ENCODE results near the gene AKAP8.
"Not testable (repeated sequence)": the region's sequence is repeated elsewhere in the genome, so short reads cannot be mapped to it uniquely, and the experiment has no call there.

Gene AKAP8

DNA sequence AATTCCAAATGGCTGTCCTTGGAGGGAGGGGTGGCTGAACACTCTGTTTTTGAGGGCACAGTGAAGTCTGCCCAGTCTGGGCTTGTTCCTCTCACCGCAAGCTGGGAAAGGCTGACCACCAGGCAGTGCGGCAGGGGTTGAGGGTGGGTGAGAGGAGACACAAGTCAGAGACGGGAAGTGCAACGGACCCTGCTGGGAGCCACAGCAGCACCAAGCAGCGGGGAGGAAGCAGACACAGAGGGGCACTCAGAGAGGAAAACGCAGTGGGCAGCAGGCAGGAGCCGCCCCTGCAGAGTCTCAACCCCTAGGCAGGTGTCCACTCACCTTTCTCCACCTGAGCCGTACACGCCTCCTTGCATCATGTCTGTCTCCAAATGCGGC, 23.6 kb upstream of the AKAP8 start:
- FAIRE-seq: no peak

DNA sequence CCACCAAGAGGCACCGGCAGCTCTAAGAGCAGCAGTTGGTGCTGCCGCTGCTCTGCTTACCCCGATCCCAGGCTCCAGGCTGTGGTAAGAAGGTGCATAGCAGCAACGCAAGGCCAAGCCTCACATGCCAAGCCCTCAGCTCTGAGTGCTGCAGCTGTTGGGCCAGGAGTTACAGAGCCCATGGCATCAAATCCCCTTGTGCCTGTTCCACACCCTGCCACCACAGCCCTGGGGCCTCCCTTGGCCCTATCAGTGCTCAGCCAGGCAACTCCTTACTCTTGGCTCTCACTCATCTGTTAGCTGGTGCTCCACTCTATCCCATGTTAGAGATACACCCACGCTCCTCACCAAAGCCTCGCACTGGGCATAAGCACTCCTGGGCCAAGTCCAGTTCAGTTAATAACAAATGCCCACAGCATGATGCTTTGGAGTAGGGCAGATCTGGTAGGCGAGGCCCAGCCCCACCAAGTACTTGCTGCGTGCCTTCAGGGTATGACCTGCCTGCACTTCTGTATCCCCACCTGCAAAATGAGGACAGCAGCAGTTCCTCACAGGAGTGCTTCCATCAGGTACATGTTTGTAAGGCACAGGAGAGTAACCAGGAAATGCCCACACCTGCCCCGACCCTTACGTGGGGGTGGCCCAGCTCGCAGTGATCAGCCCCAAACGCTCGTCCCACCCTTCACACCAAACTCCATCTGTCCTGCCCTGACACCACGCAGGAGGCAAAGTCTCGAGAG, 23.0 kb upstream of the AKAP8 start:
- no peak for FAIRE-seq

DNA sequence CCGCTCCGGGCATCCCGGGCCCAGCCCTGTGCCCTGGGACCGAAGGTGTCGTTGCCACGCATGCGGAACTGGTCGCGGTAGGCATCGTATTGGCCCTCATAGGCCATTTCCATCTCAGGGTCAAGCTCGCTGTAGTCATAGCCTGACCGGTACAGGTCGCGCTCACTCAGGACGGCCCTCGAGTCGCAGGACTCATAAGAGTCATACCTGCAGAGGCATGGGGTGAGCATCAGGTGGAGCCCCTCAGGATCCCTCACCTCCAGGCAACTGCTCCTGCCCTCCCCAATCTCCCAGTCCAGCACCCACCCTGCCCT, 21.8 kb upstream of the AKAP8 start:
- FAIRE-seq: no peak

DNA sequence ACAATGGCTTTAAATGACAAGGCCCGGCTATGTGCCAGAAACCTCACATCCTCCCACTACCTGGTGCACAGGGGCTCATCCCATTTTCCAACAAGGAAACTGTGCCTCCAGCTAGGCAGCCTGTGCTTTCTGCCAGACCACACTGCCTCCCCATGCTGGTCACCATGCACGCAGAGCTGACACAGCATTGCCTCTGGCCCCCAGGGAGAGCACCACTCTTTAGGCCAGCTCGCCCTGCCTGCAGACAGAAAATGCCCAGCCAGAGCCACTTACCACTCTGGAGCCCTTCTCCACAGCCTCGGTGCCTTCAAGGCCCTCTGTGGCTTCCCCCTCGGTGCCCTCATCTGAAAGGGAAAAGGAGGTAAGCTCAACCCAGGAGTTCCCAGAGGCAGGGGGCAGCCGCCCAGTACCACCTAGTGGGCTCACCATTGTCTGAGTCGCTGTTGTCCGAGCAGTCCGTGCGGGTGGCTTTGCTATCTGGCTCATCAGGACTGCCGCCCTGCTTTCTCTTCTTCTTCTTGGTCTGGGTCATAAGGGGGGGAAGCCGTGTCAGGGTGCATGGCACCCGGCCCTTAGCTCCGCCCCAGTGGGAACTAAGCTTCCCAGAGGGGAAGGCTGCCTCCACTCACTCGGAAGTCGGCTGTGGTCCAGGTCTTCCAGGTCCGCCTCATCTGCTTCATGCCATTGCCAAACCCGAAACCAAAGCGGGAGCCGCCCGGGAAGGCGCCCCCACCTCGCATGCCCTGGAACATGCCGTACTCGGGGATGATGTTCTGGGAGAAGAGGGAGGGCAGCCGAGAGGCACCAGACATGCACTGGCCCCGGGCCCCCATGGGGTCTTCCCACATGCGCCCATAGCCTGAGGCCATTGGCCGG, 21.2 kb upstream of the AKAP8 start:
- no peak for FAIRE-seq

DNA sequence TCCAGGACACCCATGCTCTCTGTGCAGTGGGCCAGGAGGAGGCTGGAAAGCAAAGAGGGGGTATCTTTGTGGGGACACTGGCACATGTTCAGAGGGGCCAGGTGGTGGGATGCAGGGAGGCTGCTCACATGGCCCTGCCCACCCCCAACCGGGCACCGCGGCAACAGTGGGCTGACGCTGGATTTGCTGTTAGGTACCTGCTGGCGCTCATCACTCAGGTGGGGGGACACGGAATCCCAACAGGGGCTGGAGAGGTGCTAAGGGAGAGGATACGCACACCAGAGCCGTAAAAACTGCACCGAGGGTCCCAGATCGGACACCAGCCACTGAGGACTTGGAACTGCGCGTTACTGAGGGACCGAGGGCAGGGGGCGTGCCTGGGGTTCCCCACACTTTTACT, 20.0 kb upstream of the AKAP8 start:
- no peak for FAIRE-seq

DNA sequence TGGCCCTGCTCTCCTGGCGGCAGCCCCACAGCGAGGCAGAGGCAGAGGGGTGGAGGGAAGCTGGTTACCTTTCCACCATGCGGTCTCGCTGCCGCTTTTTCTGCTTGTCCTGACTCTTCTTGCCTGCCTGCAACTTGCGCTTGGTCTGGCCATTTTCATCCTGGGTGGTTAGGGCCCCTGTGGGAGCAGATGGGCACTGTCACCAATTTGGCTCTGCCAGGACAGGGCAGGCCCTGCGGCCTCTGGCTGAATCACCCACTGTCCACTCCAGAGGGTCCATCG, 19.6 kb upstream of the AKAP8 start:
- FAIRE-seq: no peak

DNA sequence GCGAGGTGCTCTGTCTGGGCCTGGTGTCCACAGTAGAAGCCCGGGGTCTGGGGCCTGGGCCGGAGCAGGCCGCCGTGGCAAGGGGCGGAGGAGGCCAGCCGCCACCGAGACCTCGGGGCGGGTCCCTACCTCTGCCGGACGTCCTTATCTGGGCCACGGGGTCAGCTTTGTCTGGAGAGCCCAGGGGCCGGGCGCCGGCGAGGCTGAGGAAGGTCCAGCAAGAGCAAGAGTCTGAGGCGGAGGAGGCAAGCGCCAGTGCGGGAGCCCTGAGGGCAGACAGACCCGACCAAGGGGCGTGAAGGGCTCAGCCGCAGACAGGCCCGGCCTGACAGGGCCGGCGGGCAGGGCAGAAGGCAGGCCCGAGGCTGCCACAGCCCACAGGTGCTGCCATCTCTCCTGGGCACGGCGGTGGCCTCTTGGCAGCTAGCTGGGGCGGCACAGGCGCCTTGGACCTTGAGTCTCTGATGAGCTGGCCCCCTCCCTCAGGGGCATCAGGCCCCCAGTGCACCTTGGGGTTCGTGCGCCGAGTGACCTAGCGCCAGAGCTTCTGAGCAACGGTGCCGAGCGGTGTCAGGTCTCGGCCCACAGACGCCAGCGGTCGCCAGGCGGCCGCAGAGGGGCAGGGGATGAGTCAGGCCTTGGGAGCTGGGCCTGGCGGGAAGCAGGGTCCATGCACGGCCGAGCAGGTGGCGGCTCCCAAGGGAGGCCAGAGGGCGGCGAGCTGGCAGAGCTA, 19.1 kb upstream of the AKAP8 start:
- no peak for FAIRE-seq

DNA sequence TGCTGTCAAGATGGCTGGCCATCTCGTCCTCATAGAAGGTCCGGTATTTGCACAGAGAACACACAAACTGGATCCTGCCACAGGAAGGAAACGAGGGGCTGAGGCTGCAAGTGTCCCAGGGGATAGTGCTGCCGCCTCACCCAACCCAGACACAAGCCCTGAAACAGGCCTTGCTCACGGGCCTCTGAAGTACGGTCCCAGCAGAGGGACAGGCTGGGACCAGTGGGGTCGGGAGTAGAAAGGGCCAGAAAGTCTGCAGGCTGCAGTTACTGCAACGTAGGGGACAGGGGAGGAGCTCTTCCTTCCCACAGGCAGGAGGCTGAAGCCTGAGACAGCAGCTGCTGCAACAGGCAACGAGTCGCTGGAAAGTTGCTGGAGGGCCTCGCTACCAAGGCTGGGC, 18.2 kb upstream of the AKAP8 start:
- FAIRE-seq: no peak

DNA sequence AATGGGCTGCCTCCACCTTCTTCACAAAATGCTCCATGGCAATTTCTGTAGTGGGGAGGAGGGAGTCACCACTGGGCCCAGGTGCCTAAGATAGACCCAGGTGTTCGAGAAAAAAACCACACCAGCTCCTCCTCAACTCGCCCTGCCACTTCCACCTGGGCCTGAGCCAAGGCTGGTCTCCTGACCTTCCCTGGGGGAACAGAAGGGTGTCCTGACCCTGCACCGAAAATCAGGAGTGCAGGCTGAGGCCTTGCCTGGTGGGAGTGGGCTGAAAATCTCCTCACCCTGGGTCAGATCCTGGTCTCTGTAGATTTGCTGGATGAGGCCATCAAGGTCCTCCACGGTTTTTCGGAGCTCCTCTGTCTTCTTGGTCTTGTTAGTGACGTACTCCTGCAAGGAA, 17.6 kb upstream of the AKAP8 start:
- no peak for FAIRE-seq

DNA sequence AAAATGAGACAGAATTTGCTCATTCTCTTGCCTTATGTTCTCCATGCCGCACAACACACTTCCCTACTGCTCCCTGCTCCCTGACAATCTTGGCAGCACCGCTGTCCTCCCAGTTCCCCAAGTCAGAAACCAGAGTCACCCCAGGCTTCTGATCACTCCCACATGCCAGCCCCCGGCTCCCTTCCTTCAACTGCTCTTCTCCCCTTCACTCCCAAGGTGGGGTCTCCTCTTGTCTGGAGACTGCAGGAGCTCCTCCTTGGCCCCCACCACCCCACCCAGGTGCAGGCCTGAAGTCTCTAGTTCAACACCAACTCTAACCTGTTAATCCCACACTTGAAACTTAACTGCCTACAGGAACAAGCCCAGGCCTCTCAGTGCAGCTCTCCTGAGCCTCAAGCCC, 16.8 kb upstream of the AKAP8 start:
- no peak for FAIRE-seq

DNA sequence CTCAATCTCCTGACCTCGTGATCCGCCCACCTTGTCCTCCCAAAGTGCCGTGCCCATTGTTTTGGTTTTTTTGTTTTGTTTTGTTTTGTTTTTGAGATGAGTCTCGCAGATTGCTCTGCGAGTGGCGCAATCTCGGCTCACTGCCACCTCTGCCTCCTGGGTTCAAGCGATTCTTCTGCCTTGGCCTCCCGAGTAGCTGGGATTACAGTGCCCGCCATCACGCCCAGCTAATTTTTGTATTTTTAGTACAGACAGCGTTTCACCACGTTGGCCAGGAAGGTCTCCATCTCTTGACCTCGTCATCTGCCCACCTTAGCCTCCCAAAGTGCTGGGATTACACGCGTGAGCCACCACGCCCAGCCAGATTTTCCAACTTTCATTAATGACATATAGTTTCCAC, 15.7 kb upstream of the AKAP8 start:
- not testable (repeated sequence) for FAIRE-seq

DNA sequence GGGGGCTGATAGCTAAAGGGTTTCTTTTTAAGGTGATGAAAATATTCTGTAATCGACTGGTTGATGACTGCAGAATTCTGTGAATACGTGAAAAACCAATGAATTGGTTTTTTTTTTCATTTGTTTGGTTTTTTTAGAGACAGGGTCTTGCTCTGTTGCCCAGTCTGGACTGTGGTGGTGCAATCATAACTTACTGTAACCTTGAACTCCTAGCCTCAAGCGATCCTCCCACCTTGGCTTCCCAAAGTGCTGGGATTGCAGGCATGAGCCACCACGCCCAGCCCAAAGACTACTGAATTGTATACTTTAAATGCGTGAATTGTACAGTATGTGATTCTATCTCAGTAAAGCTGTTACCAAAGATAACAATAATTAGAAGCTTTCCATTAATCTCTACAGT, 14.8 kb upstream of the AKAP8 start:
- no peak for FAIRE-seq

DNA sequence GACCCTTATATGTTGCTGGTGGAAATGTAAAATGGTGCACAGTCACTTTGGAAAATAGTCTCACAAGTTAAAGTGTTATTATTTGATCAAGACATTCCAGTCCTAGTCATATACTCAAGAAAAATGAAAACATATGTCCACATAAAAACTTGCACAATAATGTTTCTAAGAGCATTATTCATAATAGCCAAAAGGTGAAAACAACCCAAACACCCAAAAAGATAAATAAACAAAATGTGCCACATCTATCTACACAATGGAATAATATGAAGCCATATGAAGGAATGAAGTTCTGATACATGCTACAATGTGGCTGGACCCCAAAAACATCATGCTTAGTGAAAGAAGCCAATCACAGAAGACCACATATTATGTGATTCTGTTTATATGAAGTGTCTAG, 14.4 kb upstream of the AKAP8 start:
- no peak for FAIRE-seq

DNA sequence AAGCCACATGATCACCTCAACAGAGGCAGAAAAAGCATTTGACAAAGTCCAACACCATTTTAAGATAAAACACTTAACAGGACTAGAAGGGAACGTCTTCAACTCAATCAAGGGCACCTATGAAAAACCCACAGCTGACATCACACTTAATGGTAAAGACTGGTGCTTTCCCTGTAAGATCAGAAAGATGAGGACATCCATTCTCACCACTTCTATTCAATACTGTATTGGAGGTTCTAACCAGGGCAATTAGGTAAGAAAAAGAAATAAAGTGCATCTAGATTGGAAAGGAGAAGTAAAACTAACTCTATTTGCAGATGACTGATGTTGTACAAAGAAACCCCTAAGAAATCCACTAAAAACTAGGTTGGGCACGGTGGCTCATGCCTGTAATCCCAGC, 11.2 kb upstream of the AKAP8 start:
- no peak for FAIRE-seq

DNA sequence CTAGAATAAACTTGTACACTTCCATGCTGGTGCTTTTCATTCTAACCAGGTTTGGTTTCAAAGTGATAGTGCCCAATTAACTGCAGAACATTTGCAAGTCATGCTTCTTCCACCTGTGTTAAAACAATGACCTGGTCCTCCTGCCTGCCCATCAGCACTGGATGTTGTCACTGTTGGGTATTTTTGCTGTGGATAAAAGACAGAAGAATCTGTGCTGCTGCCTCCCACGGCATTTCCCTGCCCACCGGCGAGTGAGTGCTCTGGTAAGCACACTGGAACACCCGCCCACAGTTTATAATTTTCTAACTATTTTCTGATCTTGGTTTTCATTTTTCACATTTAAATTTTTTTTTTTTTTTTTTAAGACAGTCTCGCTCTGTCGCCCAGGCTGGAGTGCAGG, 2.3 kb upstream of the AKAP8 start:
- FAIRE-seq: no peak

DNA sequence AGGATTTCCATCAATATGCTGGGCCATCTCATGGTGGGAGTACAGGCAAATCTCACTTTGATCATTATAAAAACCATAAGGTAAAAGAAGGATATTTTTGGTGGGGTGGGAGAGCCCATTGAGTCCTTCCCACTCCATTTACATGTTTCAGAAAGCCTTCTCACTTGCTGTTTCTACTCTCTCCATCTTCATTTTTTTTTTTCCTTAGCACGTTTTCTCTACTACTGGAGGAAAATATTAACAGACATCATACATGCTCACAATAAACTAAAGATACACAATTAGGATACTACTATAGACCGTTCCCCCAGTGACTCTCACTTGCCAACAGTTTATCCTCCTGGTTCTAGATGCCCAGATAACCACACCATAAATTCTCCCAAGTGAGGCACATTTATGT, 1.8 kb upstream of the AKAP8 start:
- no peak for FAIRE-seq

DNA sequence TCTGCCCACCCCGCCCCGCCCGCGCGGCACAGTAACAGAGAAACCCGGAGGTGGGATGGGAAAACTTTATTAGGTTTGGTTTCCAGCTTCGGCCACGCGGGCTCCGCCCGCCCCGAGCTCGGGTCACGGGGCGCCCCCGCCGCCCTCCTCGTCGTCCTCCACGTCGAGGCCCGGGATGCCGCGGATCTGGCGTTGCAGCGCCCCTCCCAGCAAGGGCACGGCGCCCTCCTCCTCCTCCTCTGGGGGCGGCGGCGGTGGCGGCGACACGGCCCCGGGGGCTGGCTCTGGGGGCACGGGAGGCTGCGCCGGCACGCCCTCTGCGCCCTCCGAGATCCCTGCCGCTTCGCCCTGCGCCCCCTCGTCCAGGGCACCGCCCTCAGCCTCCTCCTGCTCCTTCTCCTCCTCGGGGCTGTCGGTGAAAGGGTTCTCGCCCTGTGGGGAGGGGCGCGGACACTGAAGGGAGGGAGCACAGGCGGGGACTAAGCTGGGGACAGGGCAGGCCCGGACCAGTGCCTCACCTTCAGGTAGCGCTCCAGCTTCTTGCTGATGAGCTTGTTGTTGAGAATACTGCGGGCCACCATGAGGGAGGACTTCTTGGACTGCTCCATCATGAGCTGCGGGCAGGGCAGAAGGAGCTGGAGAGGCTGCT, 536 bp upstream of the AKAP8 start:
- FAIRE-seq: no peak

DNA sequence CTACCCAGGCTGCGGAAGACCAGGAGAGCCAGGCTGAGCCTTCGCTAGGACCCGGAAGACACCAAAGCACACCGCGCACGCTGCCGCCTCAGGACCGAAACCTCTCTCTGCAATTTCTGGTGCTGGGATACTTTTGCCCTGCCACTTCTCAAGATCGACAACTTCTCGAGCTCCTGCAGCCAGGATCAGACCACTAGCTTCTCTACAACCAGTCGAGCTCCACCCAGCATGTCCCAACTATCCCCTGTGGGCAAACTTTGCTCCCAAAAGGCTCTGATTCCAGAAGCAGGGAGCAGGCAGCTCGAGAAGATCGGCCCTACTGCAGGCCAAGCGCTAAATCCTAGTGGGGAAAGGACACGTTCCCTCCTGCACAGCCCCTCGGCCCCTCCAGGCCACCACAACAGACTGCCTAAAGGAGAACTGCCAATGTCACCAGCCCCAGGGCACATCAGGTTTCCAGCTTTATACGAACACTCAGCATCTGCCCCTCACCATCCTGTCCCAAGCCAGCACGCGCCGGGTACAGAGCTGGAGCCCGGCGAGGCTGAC, 979 bp downstream of the AKAP8 start:
- no peak for FAIRE-seq

DNA sequence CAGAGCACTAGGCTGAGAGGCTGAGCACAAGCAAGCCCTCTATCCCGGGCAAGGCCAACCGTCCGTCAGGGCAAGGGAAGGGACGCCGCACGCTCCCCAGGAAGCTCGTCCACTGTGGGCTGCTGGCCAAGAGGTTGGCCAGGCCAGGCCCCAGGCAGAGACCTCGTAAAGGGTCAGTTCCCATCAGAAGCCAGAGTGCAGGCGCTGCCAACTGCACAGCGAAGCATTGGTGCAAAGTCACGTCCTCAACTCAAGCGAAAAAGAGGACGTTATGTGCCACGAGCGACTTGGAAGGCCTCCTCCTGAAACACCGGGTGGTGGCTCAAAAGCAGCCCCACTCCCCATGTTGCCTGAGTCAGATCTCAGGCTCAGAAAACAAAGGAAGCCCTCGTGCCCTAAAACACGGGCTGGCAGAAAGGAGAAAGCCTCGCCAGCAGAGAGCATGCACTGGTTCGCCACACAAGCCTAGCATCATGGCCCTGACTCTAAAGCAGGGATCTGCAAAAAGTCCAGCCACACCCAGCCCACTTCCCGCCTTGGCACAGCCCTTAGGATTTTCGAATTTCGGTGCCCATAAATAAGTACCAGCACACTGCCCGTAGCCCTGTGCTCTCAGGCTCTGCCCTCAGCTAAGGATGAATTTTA, 4.7 kb downstream of the AKAP8 start:
- FAIRE-seq: no peak

DNA sequence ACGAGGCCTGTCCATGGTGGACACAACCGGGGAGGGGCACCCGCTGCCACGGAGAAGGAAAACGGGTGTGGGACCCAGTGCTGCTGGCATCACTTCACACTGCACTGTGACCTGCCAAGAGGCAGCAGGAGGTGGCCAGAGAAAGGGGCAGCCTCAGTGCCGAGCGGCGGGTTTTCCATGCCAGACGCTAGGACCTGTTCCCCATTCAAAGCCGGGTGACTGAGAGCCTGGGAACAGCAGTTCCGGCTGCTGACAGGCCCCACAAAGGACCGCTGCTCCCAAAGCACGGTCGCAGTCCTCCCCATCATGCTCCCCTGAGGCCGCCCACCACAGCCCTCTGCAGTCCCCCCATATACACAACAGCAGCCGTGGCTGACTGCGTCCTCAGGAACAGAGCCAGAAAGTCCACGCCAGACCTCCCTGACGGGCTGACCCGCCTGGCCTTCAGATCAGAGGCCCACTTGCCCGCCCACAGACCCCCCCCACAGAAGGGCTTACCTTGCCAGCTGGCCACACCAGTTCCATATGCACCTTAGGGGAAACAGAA, 5.4 kb downstream of the AKAP8 start:
- no peak for FAIRE-seq

DNA sequence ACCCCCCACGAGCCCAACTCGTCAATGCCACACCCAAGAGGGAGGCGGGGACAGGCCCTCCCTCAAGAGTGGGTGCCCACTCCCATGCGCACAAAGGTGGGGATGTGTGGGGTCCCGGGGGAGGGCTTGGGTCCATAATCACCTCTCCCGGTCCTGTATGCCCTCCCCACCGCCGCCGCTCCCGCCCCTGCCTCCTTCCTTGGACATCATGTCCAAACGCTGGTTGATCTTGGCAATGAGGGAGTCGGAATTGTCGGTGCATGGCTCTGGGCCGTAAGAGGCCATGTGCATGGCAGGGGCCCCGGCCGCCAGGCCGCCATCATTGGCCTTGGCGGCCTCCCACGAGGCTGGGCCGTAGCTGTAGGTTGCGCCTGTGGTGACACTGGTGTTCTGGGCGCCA, 5.9 kb downstream of the AKAP8 start:
- no peak for FAIRE-seq

DNA sequence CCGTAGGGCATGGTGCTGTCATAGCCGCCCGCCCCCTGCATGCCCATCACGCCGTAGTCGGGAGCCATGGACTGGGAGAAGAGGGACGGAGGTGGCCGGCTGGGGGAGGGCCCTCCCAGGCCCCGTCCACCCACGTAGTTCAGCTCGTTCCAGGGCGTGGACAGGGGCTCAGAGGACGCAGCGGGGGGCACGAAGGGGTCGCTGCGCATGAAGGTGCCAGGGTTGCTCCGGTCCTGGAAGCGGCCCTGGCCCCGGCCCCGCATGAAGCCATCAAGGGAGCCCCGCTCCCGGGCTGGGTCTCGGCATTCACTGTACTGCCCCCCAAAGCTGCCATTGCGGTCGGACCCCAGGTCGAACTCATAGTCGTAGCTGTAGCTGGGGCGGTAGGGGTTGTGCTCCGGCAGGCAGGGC, 6.7 kb downstream of the AKAP8 start:
- FAIRE-seq: no peak

DNA sequence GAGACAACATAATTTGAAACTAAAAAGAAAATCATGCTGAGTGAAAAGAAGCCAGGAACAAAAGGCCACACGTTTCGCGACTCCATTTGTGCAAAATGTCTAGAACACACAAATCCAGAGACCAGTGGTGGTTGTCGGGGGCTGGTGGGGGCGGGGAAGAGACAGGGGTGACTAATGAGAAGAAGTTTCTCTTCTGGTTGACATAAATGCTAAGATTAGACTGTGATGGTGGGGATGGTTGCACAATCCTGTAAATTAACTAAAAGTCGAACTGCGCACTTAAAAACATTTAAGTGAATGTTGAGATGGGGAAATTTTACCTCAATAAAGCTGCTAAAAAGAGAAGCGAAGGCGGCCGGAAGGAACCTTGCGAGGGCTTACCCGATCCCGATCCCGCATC, 7.1 kb downstream of the AKAP8 start:
- no peak for FAIRE-seq
